ENCODE data around the gene NDST4. TPM values are rescaled to one million over a fixed set of nuclear protein-coding genes. Genes with fewer than 3 reads are reported as not detected.

Gene NDST4
- total RNA-seq, 1 donor from 2014 or later, result not detected

DNA sequence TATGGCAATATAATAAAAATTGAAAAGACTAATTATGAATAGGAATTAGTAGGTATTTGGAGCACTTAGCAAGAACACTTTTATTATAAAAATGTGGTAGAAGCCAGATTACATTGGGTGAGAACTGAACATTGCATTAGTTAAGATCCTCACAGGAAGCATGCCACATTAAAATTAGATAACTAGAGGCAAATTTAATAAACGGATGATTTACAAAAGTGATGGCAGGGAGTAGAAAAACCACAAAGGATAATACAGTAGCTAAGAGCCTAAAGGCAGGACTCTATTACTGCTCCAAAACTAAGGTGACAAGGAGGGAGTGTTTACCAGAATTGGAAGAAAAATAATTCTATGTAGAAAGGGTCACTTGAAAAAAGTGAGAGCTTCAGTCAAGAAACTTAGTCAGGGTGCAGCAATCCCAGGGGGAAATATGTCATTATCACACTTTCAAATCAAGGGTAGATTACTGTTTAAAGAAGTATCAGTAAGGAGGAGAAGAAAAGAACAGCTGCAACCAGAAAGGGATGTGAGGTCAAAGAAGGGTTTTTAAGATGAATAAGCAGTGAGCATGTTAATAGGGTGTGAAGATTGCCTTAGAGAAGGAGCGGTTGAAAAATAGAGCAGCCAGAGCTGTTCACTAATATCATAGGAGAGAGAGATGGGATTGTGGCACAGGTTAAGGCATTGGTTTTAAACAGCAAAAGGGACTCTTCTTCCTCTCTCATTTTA, 84.6 kb downstream of the NDST4 start:
- intact Hi-C loops (cut with DNase I), result no loop called here
- Histone ChIP-seq H3K4me3 (no peak overlapping the region), H3K36me3 (no peaks in the 10 kb centered on the region), H3K27me3 (ENCODE audit: low read depth) (no peaks in the 10 kb centered on the region), H3K9me3 (no peaks in the 10 kb centered on the region), H3K27ac (no peak overlapping the region), H3K4me1 (no peaks in the 10 kb centered on the region)
- no peak for ATAC-seq
- no peak for DNase-seq
- TF ChIP-seq, protein P1, sequence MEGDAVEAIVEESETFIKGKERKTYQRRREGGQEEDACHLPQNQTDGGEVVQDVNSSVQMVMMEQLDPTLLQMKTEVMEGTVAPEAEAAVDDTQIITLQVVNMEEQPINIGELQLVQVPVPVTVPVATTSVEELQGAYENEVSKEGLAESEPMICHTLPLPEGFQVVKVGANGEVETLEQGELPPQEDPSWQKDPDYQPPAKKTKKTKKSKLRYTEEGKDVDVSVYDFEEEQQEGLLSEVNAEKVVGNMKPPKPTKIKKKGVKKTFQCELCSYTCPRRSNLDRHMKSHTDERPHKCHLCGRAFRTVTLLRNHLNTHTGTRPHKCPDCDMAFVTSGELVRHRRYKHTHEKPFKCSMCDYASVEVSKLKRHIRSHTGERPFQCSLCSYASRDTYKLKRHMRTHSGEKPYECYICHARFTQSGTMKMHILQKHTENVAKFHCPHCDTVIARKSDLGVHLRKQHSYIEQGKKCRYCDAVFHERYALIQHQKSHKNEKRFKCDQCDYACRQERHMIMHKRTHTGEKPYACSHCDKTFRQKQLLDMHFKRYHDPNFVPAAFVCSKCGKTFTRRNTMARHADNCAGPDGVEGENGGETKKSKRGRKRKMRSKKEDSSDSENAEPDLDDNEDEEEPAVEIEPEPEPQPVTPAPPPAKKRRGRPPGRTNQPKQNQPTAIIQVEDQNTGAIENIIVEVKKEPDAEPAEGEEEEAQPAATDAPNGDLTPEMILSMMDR (IDR thresholded peaks at IDR 0.05), result no peak

DNA sequence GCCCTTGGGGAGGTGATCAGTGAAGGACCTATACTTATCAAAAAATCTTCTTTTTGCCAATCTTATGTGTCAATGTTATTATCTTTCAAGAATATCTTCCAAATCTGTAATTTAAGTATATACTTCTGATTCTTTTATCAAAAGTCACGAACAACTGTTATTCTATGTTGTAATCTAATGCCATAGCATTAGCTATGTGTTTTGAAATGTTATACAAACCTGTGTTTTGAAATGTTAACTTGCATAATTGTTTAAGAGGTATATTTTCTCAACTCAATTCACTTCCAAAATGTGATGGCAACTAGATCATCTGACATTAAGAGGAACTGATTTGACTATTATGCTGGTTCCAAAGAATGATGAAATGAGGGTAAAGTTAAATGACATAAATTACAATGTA, 113.5 kb downstream of the NDST4 start:
- Histone ChIP-seq H3K4me3 (no peak overlapping the region), H3K9me3 (no peaks in the 10 kb centered on the region), H3K4me1 (no peaks in the 10 kb centered on the region), H3K36me3 (no peaks in the 10 kb centered on the region), H3K27me3 (ENCODE audit: low read depth) (no peaks in the 10 kb centered on the region), H3K27ac (no peak overlapping the region)
- no peak for DNase-seq
- ATAC-seq, result no peak
- intact Hi-C loops (cut with DNase I), result no loop called here
- TF ChIP-seq, protein P1 (IDR thresholded peaks at IDR 0.05), result no peak

DNA sequence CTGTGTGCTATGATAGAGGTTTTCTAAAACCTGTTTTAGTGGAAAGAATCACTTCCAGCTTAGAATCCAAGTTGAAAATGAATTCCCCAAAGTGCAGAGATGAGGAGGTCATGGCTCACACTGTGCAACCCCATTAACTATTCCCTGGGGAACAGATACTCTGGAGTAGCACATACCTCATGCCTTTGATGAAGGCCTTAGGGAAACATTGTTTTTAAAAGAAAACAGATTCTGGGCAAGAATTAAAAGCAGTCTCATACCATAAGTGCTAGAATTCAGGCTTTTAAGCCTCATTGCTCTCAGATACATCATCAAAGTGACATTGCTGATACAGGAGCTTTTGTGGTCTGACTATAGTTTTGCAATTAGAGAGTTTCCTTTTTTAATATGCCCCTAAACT, 115.1 kb downstream of the NDST4 start:
- no peak overlapping the region for H3K4me3 ChIP-seq
- no peaks in the 10 kb centered on the region for H3K9me3 ChIP-seq
- ATAC-seq (no peak), DNase-seq (no peak)
- intact Hi-C loops (cut with DNase I), result no loop called here
- TF ChIP-seq, protein P1 (IDR thresholded peaks at IDR 0.05), result no peak
- H3K4me1 ChIP-seq, result no peaks in the 10 kb centered on the region
- no peaks in the 10 kb centered on the region for H3K27me3 ChIP-seq (ENCODE audit: low read depth)
- H3K36me3 ChIP-seq, result no peaks in the 10 kb centered on the region
- no peak overlapping the region for H3K27ac ChIP-seq

DNA sequence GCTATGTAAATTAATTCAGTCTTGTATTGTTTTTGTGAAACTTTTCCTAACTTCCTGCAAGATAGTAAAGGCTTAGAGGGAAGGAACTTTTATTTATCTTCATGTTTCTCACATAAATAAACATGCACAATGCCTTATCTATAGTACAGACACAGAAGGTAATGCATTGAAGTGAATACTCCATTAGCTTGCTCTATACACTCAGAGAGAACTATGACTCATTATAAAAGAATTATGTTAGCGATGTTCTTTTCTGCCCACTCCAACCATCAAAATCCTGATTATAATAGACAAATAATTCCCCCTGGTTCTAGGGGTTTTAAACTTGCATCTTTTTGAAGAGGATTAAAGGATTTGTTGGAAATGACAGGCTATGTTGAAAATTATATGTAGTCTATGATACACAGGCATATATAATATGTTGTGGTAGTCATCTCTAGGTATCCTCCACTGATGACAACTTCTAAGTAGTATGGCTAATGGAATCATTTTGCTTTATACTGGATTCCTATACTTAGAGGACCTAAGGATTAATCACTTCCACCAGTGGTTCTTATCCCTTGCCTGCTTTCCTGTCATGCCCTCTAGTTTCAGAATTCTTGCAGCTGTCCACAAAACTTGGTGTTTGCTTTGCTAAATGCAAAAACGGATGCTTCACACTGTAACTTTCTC, 115.7 kb downstream of the NDST4 start:
- intact Hi-C loops (cut with DNase I), result no loop called here
- Histone ChIP-seq H3K36me3 (no peaks in the 10 kb centered on the region), H3K4me3 (no peak overlapping the region), H3K27me3 (ENCODE audit: low read depth) (no peaks in the 10 kb centered on the region), H3K4me1 (no peaks in the 10 kb centered on the region), H3K27ac (no peak overlapping the region), H3K9me3 (no peaks in the 10 kb centered on the region)
- TF ChIP-seq, protein P1 (IDR thresholded peaks at IDR 0.05), result no peak
- DNase-seq, result no peak
- ATAC-seq, result no peak

DNA sequence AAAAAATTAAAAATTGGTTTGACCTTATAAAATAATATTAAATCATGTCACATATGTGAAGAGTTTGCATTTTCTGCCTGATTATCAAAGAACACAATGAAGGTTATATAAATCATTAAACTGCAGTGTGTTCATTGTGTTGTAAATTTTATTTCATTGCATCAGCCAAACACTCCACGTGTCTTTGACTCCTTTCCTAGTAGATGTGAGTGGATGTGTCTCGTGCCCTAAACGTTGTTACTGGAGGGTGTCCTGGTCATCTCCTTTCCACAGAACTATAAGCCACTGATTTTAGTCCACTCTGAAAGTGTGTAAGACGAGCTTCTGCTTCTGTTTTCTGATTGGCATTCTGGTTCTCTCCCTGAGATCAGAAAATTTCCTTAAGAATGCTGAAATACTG, 127.3 kb downstream of the NDST4 start:
- no peaks in the 10 kb centered on the region for H3K9me3 ChIP-seq
- H3K27me3 ChIP-seq (ENCODE audit: low read depth), result no peaks in the 10 kb centered on the region
- no peaks in the 10 kb centered on the region for H3K36me3 ChIP-seq
- intact Hi-C loops (cut with DNase I), result no loop called here
- ATAC-seq, result no peak
- H3K4me1 ChIP-seq, result no peaks in the 10 kb centered on the region
- DNase-seq, result no peak
- TF ChIP-seq, protein P1 (IDR thresholded peaks at IDR 0.05), result no peak
- H3K27ac ChIP-seq, result no peak overlapping the region
- no peak overlapping the region for H3K4me3 ChIP-seq

Data from lower lobe of right lung (tissue), 2 donors.